ENCODE data around the gene UBA52. TPM values are rescaled to one million over a fixed set of nuclear protein-coding genes. Genes with fewer than 3 reads are reported as not detected.
A peak's percentile ranks its signal among the peaks of the same experiment; 100 is the strongest.

The UBA52 gene
- total and polyA plus RNA-seq, 2 of the 13 experiments (the other 11 are each of a cell fraction or from before 2014, with no cell fraction given) = 959 to 1,782 TPM

- TF ChIP-seq ADNP (CRISPR knock-in tag; IDR thresholded peaks at IDR 0.05) (no peak), ZNF691 (CRISPR knock-in tag; IDR thresholded peaks at IDR 0.05; ENCODE audit: borderline replicate concordance, low read depth) (peak; percentile 64; the same call in 1 of the 2 replicates), ZNF766 (CRISPR knock-in tag; IDR thresholded peaks at IDR 0.05; ENCODE audit: borderline replicate concordance) (peak; percentile 91), NCOA2 (CRISPR knock-in tag; IDR thresholded peaks at IDR 0.05) (no peak; the same call in 1 of the 2 replicates), ATF2 (CRISPR knock-in tag; IDR thresholded peaks at IDR 0.05) (peak; percentile 42; the same call in 1 of the 2 replicates), E2F2 (CRISPR knock-in tag; IDR thresholded peaks at IDR 0.05; ENCODE audit: borderline replicate concordance) (no peak; the same call in 1 of the 2 replicates), GFI1 (CRISPR knock-in tag; IDR thresholded peaks at IDR 0.05; ENCODE audit: borderline replicate concordance) (peak; percentile 40; the same call in 1 of the 2 replicates), IKZF4 (CRISPR knock-in tag; IDR thresholded peaks at IDR 0.05; ENCODE audit: borderline replicate concordance, low read depth, not compliant biosample characterization) (peak; percentile 97), ZBTB14 (CRISPR knock-in tag; IDR thresholded peaks at IDR 0.05) (peak; percentile 63), CBFB (CRISPR knock-in tag; IDR thresholded peaks at IDR 0.05) (no peak), ZNF234 (CRISPR knock-in tag; conservative IDR thresholded peaks at IDR 0.05) (peak; percentile 98), HNRNPL (IDR thresholded peaks at IDR 0.05; ENCODE audit: low read depth, low read length) (no peak), SRSF4 (IDR thresholded peaks at IDR 0.05; ENCODE audit: low read depth, low read length, poor library complexity, severe bottlenecking) (no peak), ZFY (CRISPR knock-in tag; IDR thresholded peaks at IDR 0.05) (peak; percentile 82), KLF6 (CRISPR knock-in tag; IDR thresholded peaks at IDR 0.05) (no peak; the same call in 1 of the 2 replicates), DNMT1 (CRISPR knock-in tag; IDR thresholded peaks at IDR 0.05) (peak; percentile 92; the same call in 1 of the 2 replicates), SOX13 (IDR thresholded peaks at IDR 0.05) (no peak), SOX13 (CRISPR knock-in tag; conservative IDR thresholded peaks at IDR 0.05 in 1 of 2, IDR thresholded peaks at IDR 0.05 in 1 of 2) (peak in 1 of 2 experiments; percentile 28; a peak in 1 of 4 replicates), HOXD1 (CRISPR knock-in tag; IDR thresholded peaks at IDR 0.05) (peak; percentile 72; the same call in 1 of the 2 replicates), PREB (CRISPR knock-in tag; IDR thresholded peaks at IDR 0.05) (peak; percentile 91; the same call in 1 of the 2 replicates), HNRNPH1 (optimal IDR thresholded peaks at IDR 0.05; ENCODE audit: low read depth, low read length) (no peak), HHEX (CRISPR knock-in tag; IDR thresholded peaks at IDR 0.05) (no peak)
Observed at GRCh38 chr19:18589380-18590272, 18.0 kb downstream of the UBA52 start (continued).
